ENCODE data around the gene POM121.
"Not testable (repeated sequence)": the region's sequence is repeated elsewhere in the genome, so short reads cannot be mapped to it uniquely, and the experiment has no call there.

DNA sequence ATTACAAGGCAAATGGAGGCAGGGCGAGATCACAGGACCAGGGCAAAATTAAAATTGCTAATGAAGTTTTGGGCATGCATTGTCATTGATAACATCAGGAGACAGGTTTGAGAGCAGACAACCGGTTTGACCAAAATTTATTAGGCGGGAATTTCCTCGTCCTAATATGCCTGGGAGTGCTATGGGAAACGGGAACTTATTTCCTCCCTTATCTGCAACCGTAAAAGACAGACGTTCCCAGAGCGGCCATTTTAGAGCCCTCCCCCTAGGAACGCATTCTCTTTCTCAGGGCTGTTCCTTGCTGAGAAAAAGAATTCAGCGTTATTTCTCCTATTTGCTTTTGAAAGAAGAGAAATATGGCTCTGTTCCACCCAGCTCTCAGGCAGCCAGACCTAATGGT is 16.5 kb upstream of the POM121 start:
- TF ChIP-seq, protein P1, sequence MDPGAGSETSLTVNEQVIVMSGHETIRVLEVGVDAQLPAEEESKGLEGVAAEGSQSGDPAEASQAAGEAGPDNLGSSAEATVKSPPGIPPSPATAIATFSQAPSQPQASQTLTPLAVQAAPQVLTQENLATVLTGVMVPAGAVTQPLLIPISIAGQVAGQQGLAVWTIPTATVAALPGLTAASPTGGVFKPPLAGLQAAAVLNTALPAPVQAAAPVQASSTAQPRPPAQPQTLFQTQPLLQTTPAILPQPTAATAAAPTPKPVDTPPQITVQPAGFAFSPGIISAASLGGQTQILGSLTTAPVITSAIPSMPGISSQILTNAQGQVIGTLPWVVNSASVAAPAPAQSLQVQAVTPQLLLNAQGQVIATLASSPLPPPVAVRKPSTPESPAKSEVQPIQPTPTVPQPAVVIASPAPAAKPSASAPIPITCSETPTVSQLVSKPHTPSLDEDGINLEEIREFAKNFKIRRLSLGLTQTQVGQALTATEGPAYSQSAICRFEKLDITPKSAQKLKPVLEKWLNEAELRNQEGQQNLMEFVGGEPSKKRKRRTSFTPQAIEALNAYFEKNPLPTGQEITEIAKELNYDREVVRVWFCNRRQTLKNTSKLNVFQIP (CRISPR knock-in tag; IDR thresholded peaks at IDR 0.05; ENCODE audit: borderline replicate concordance, low read depth): not testable (repeated sequence)
- TF ChIP-seq ZNF565 (CRISPR knock-in tag; conservative IDR thresholded peaks at IDR 0.05; ENCODE audit: low read depth); TOX (CRISPR knock-in tag; IDR thresholded peaks at IDR 0.05; ENCODE audit: borderline replicate concordance); ISL1 (CRISPR knock-in tag; IDR thresholded peaks at IDR 0.05); TCF4 (CRISPR knock-in tag; IDR thresholded peaks at IDR 0.05; ENCODE audit: borderline replicate concordance): not testable (repeated sequence)

Data from SK-N-SH treated with all-trans-retinoic acid at 6 μM for 48 hours (cell line).